OCI-LY7 (cell line): ENCODE measurements around the gene TECR.

Experiments
- EZH2phosphoT487 ChIP-seq: fragments of 200-600 bp; sonication (generic); IDR thresholded peaks from 2 replicates; pipeline ENCODE4 v1.6.1; 2018; ENCODE audit warnings: low read depth, borderline replicate concordance, mild to moderate bottlenecking, mixed run types, antibody characterized with exemption, low read length, moderate library complexity, mixed read lengths
- TF ChIP-seq, protein P1 (sequence below): fragments of 200-600 bp; sonication (generic); conservative IDR thresholded peaks from 2 replicates; pipeline ENCODE4 v1.5.1; 2014; ENCODE audit warnings: mild to moderate bottlenecking, antibody characterized with exemption, low read length, moderate library complexity, mixed read lengths

DNA sequence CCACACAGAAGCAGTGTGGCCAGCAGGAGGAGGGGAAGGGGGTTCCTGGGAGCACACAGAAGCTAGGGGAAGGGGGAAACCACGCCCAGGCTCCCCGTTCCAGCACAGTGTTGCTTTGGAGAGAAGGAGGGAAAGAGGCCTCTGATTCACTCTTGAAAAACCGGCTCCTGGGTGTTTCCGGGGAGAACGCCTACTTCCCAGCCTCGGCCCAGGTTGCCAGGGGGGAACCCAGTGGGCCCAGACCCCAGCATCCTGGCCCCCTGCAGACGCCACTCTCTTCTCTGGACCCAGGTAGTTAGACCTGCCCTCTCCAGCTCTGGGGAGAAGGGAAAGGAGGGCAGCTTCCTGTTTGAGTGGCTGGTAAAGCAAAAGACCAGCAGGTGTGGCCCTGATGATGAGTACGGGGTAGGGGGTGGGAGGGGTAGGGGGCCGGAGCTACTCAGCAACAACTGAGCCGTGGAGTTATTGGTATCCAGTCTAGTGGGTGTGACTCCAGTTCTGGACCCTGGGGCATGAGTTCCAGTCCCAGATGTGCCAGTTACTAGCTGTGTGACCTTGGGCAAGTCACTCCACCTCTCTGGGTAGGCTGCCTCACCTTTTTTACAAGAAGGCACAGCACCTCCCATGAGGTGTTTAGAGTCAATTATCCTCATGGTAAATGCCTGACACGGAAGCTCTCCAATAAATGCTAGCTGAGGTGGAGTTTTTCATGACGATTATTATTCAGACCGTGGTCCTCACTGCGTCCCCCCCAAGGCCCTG lies 34.3 kb upstream of the TECR start:
- no peak for TF ChIP-seq EZH2phosphoT487
- TF ChIP-seq, protein P1, sequence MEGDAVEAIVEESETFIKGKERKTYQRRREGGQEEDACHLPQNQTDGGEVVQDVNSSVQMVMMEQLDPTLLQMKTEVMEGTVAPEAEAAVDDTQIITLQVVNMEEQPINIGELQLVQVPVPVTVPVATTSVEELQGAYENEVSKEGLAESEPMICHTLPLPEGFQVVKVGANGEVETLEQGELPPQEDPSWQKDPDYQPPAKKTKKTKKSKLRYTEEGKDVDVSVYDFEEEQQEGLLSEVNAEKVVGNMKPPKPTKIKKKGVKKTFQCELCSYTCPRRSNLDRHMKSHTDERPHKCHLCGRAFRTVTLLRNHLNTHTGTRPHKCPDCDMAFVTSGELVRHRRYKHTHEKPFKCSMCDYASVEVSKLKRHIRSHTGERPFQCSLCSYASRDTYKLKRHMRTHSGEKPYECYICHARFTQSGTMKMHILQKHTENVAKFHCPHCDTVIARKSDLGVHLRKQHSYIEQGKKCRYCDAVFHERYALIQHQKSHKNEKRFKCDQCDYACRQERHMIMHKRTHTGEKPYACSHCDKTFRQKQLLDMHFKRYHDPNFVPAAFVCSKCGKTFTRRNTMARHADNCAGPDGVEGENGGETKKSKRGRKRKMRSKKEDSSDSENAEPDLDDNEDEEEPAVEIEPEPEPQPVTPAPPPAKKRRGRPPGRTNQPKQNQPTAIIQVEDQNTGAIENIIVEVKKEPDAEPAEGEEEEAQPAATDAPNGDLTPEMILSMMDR: no peak
